HepG2 (cell line): ENCODE data around the gene RAB3A. TPM values are rescaled to one million over a fixed set of nuclear protein-coding genes. Genes with fewer than 3 reads are reported as not detected.
A peak's percentile ranks its signal among the peaks of the same experiment; 100 is the strongest.

ENCODE experiments used
- AGO1 ChIP-seq: fragments of 200-400 bp; formaldehyde crosslinking; IDR thresholded peaks from 2 replicates; pipeline ENCODE4 v1.6.1; 2017; ENCODE audit warnings: mild to moderate bottlenecking, low read depth, low read length, moderate library complexity; ENCODE audit not compliant: poor library complexity, severe bottlenecking
- ATF7 ChIP-seq, 2 experiments: fragments of 450-650 bp in 1 of 2; sonication (generic) in 1 of 2; formaldehyde crosslinking in 1 of 2; IDR thresholded peaks; 2 replicates each; pipeline versions ENCODE4 v1.4.0 to v1.6.1; 2016 to 2020; ENCODE audit warnings: antibody characterized with exemption in 1 of 2, mild to moderate bottlenecking in 1 of 2, missing genetic modification reagents in 1 of 2
- BCLAF1 ChIP-seq: fragments of 450-650 bp; IDR thresholded peaks from 2 replicates; pipeline ENCODE4 v1.6.1; 2017; ENCODE audit warnings: mild to moderate bottlenecking
- E2F1 ChIP-seq: sonication (generic); formaldehyde crosslinking; IDR thresholded peaks from 2 replicates; pipeline ENCODE4 v1.5.0; 2020; ENCODE audit warnings: missing genetic modification reagents
- GPBP1L1 ChIP-seq: sonication (generic); formaldehyde crosslinking; IDR thresholded peaks from 2 replicates; pipeline ENCODE4 v1.5.0; 2020; ENCODE audit warnings: mild to moderate bottlenecking, missing genetic modification reagents
- HNRNPK ChIP-seq: fragments of 200-400 bp; formaldehyde crosslinking; IDR thresholded peaks from 2 replicates; pipeline ENCODE4 v1.6.1; 2018; ENCODE audit warnings: low read length, low read depth, moderate library complexity, mild to moderate bottlenecking; ENCODE audit not compliant: poor library complexity, severe bottlenecking
- KLF15 ChIP-seq: sonication (generic); formaldehyde crosslinking; IDR thresholded peaks from 2 replicates; pipeline ENCODE4 v1.8.1; 2023; ENCODE audit warnings: borderline replicate concordance, mild to moderate bottlenecking, inconsistent platforms, missing genetic modification reagents, mixed read lengths
- POGK ChIP-seq: sonication (generic); formaldehyde crosslinking; conservative IDR thresholded peaks from 2 replicates; pipeline ENCODE4 v1.8.0; 2022; ENCODE audit warnings: mild to moderate bottlenecking, moderate library complexity, missing genetic modification reagents
- POLR2A ChIP-seq, 2 experiments: IDR thresholded peaks; 2 replicates each; pipeline ENCODE4 v1.6.1; 2011; ENCODE audit warnings: low read depth in 2 of 2, low read length in 2 of 2, mild to moderate bottlenecking in 1 of 2, moderate library complexity in 1 of 2; ENCODE audit not compliant: insufficient read depth in 1 of 2
- UBTF ChIP-seq: sonication (generic); formaldehyde crosslinking; IDR thresholded peaks from 2 replicates; pipeline ENCODE4 v1.4.0; 2020; ENCODE audit warnings: mild to moderate bottlenecking, missing genetic modification reagents
- ZFAT ChIP-seq: sonication (generic); formaldehyde crosslinking; conservative IDR thresholded peaks from 2 replicates; pipeline ENCODE4 v1.8.1; 2023; ENCODE audit warnings: missing genetic modification reagents, inconsistent platforms
- ZFX ChIP-seq: sonication (generic); formaldehyde crosslinking; IDR thresholded peaks from 2 replicates; pipeline ENCODE4 v1.4.0; 2020; ENCODE audit warnings: mild to moderate bottlenecking, low read depth, missing genetic modification reagents, moderate library complexity
- ZNF33B ChIP-seq: sonication (generic); formaldehyde crosslinking; IDR thresholded peaks from 2 replicates; pipeline ENCODE4 v1.5.1; 2020; ENCODE audit warnings: mild to moderate bottlenecking, missing genetic modification reagents
- ZNF547 ChIP-seq: sonication (generic); formaldehyde crosslinking; IDR thresholded peaks from 2 replicates; pipeline ENCODE4 v1.5.1; 2020; ENCODE audit warnings: mild to moderate bottlenecking, missing genetic modification reagents
- ZNF775 ChIP-seq: sonication (generic); formaldehyde crosslinking; IDR thresholded peaks from 2 replicates; pipeline ENCODE4 v1.4.0; 2020; ENCODE audit warnings: missing genetic modification reagents, mild to moderate bottlenecking, moderate library complexity, borderline replicate concordance
- ZNF792 ChIP-seq: IDR thresholded peaks from 2 replicates; pipeline ENCODE4 v1.6.1; 2016
- polyA plus RNA-seq, 8 experiments: library from polyadenylated mRNA; depleted of rRNA in 3 of 8; stranded (reverse) in 7 of 8; unstranded in 1 of 8; fragments of >200 nt; fragmentation: Illumina TruSeq in 4 of 8; extraction: Trizol in 4 of 8; gene quantifications; 2 replicates each; pipeline versions ENCODE4 v1.2.1 to v1.2.3, GENCODE V29; 2011 to 2016; ENCODE audit warnings: low read depth in 4 of 8, missing spikeins in 1 of 8, mixed read lengths in 1 of 8; ENCODE audit not compliant: insufficient read depth in 1 of 8
- total RNA-seq, 5 experiments: library from RNA; depleted of rRNA; stranded (reverse); fragments of >200 nt; fragmentation: Illumina TruSeq; extraction: Trizol; gene quantifications; 2 replicates each; pipeline ENCODE4 v1.2.3, GENCODE V29; 2016; ENCODE audit warnings: low read depth in 1 of 5

RAB3A gene
- total and polyA plus RNA-seq, 2 of the 13 experiments (the other 11 are each of a cell fraction or from before 2014, with no cell fraction given): 0.58 to 0.98 TPM

GRCh38 chr19:18203408-18203862, 407 bp downstream of the RAB3A start (continued):
- TF ChIP-seq POLR2A (IDR thresholded peaks at IDR 0.05; ENCODE audit: insufficient read depth in 1 of 2, low read depth in 2 of 2, low read length in 2 of 2) (0 out of 4 replicates have a peak, but pooled peaks of 1 of the 2 experiments have one; percentile 8), UBTF (CRISPR knock-in tag) (peak; percentile 40; the same call in 1 of the 2 replicates), HNRNPK (peak; percentile 80), ZNF792 (CRISPR knock-in tag) (no peak), ZNF33B (CRISPR knock-in tag) (0 out of 2 replicates have a peak, but pooled peaks have one; percentile 35), ZFAT (no peak), POGK (peak; percentile 50; the same call in 1 of the 2 replicates), ATF7 (IDR thresholded peaks at IDR 0.05) (no peak), ATF7 (CRISPR knock-in tag; IDR thresholded peaks at IDR 0.05) (0 out of 2 replicates have a peak, but pooled peaks have one; percentile 42), BCLAF1 (no peak), KLF15 (CRISPR knock-in tag) (no peak), E2F1 (CRISPR knock-in tag) (no peak), AGO1 (peak; percentile 15), ZFX (CRISPR knock-in tag) (peak; percentile 28), ZNF547 (CRISPR knock-in tag) (no peak), ZNF775 (CRISPR knock-in tag) (no peak), GPBP1L1 (CRISPR knock-in tag) (no peak)
